Peyer's patch (tissue), 4 donors: ENCODE data around the gene IGFLR1.

Source experiments
- POLR2A ChIP-seq, 2 donors: fragments of 450-650 bp; IDR thresholded peaks; one replicate each; pipeline ENCODE4 v1.5.1; 2017; ENCODE audit warnings: antibody characterized with exemption in 2 of 2, mild to moderate bottlenecking in 2 of 2, moderate library complexity in 2 of 2
- TF ChIP-seq, protein P1 (sequence below), 6 experiments: fragments of 450-650 bp in 4 of 6; fragments of 200-600 bp in 2 of 6; sonication (generic) in 1 of 6; IDR thresholded peaks; one replicate each; pipeline ENCODE4 v1.5.1; 2017 to 2019; ENCODE audit warnings: antibody characterized with exemption in 6 of 6, mild to moderate bottlenecking in 3 of 6, moderate library complexity in 1 of 6

- TF ChIP-seq, protein P1, sequence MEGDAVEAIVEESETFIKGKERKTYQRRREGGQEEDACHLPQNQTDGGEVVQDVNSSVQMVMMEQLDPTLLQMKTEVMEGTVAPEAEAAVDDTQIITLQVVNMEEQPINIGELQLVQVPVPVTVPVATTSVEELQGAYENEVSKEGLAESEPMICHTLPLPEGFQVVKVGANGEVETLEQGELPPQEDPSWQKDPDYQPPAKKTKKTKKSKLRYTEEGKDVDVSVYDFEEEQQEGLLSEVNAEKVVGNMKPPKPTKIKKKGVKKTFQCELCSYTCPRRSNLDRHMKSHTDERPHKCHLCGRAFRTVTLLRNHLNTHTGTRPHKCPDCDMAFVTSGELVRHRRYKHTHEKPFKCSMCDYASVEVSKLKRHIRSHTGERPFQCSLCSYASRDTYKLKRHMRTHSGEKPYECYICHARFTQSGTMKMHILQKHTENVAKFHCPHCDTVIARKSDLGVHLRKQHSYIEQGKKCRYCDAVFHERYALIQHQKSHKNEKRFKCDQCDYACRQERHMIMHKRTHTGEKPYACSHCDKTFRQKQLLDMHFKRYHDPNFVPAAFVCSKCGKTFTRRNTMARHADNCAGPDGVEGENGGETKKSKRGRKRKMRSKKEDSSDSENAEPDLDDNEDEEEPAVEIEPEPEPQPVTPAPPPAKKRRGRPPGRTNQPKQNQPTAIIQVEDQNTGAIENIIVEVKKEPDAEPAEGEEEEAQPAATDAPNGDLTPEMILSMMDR (IDR thresholded peaks at IDR 0.05), result no peak
- TF ChIP-seq POLR2A (IDR thresholded peaks at IDR 0.05), result no peak
These were observed 29.4 kb downstream of the IGFLR1 start for GRCh38 chr19:35712567-35713505.
